Measurements from ENCODE around the gene MEPE.

Gene MEPE

DNA sequence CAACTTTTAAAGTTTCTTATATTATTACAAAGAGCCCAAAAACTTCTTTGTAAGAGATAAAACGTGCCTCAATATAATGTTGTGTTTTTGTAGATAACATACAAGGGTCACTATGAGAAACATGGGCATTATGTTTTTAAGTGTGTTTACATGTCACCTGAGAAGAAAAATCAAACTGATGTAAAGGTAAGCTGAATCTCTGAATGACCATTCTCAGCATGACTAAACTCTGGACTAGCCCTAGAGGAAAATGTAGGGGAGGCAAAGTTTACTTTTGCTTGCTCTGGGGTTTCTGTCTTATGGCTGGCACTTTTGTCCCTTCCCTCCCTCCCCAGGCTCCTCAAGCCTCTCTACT lies 6.8 kb downstream of the MEPE start:
- no peak overlapping the region for H3K4me3 ChIP-seq (ENCODE audit: low read depth, low read length)
- TF ChIP-seq, protein P1, sequence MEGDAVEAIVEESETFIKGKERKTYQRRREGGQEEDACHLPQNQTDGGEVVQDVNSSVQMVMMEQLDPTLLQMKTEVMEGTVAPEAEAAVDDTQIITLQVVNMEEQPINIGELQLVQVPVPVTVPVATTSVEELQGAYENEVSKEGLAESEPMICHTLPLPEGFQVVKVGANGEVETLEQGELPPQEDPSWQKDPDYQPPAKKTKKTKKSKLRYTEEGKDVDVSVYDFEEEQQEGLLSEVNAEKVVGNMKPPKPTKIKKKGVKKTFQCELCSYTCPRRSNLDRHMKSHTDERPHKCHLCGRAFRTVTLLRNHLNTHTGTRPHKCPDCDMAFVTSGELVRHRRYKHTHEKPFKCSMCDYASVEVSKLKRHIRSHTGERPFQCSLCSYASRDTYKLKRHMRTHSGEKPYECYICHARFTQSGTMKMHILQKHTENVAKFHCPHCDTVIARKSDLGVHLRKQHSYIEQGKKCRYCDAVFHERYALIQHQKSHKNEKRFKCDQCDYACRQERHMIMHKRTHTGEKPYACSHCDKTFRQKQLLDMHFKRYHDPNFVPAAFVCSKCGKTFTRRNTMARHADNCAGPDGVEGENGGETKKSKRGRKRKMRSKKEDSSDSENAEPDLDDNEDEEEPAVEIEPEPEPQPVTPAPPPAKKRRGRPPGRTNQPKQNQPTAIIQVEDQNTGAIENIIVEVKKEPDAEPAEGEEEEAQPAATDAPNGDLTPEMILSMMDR (IDR thresholded peaks at IDR 0.05; ENCODE audit: insufficient read depth, low read depth, low read length, missing control alignments): no peak
- no peak for DNase-seq (ENCODE audit: low read depth)

DNA sequence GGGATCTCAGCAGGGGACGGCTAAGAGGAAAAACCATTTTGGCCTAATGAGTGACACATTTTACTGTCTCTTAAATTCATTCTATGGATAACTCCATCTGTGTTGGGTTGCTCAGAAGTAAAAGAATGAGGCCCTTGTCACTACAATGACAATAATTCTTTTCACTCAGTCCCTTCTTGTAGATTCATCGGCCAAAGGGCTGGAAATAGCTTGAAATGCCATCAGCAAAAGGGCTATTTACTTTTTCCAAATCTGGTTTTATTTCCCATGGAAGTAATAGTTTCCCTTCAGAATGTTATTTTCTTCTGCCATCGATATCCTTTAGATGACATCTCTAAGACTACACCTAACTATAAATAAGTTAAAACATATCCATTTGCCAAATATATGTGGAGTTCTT lies 7.4 kb downstream of the MEPE start:
- H3K4me3 ChIP-seq (ENCODE audit: low read depth, low read length): no peak overlapping the region
- DNase-seq (ENCODE audit: low read depth): no peak
- TF ChIP-seq, protein P1 (IDR thresholded peaks at IDR 0.05; ENCODE audit: insufficient read depth, low read depth, low read length, missing control alignments): no peak

DNA sequence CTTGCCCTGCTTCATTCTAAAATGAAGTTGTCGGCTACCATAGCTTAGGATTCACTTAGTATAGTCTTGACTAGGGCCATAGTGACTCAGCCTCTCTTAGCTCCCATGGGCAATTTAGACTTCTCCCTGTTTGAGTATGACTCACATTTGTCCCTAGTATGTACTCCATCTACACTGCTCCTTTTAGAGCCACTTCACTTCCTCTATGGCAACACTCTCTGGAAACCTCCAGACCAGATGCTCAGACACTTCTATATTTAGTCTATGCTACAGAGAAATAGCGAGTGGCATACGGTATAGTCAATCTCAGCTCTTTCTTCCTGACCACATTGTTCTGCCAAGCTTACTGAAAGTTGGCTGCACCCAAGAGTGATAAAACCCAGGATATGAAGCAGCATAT lies 11.2 kb downstream of the MEPE start:
- TF ChIP-seq, protein P1 (IDR thresholded peaks at IDR 0.05; ENCODE audit: insufficient read depth, low read depth, low read length, missing control alignments): no peak
- H3K4me3 ChIP-seq (ENCODE audit: low read depth, low read length): no peak overlapping the region
- no peak for DNase-seq (ENCODE audit: low read depth)

DNA sequence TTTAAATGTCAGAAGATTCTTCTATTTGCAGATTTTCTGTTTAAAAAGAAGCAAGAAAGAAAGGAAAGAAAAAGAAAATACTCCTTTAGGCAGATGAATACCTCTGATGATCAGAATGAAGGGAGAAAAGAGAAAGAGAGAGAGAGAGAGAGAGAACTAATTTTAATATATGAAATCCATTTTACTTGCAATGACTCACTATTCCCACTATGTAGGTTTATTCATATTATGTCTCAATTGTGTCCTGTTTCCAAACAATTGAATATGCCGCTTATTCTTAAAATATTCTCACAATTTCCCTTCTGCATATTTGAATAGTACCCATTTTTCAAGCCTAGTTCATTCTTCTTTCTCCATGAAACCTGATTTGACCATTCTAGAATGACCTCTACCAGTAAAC lies 11.7 kb downstream of the MEPE start:
- no peak for DNase-seq (ENCODE audit: low read depth)
- H3K4me3 ChIP-seq (ENCODE audit: low read depth, low read length): no peak overlapping the region

DNA sequence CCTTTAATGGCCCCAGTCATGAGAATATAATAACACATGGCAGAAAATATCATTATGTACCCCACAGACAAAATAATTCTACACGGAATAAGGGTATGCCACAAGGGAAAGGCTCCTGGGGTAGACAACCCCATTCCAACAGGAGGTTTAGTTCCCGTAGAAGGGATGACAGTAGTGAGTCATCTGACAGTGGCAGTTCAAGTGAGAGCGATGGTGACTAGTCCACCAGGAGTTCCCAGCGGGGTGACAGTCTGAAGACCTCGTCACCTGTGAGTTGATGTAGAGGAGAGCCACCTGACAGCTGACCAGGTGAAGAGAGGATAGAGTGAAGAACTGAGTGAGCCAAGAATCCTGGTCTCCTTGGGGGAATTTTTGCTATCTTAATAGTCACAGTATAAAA lies 13.5 kb downstream of the MEPE start:
- no peak for DNase-seq (ENCODE audit: low read depth)
- no peak overlapping the region for H3K4me3 ChIP-seq (ENCODE audit: low read depth, low read length)
- TF ChIP-seq, protein P1 (IDR thresholded peaks at IDR 0.05; ENCODE audit: insufficient read depth, low read depth, low read length, missing control alignments): no peak

More for the DNA sequence above, 11.7 kb downstream of the MEPE start:
- TF ChIP-seq, protein P1 (IDR thresholded peaks at IDR 0.05; ENCODE audit: insufficient read depth, low read depth, low read length, missing control alignments): no peak

DNA sequence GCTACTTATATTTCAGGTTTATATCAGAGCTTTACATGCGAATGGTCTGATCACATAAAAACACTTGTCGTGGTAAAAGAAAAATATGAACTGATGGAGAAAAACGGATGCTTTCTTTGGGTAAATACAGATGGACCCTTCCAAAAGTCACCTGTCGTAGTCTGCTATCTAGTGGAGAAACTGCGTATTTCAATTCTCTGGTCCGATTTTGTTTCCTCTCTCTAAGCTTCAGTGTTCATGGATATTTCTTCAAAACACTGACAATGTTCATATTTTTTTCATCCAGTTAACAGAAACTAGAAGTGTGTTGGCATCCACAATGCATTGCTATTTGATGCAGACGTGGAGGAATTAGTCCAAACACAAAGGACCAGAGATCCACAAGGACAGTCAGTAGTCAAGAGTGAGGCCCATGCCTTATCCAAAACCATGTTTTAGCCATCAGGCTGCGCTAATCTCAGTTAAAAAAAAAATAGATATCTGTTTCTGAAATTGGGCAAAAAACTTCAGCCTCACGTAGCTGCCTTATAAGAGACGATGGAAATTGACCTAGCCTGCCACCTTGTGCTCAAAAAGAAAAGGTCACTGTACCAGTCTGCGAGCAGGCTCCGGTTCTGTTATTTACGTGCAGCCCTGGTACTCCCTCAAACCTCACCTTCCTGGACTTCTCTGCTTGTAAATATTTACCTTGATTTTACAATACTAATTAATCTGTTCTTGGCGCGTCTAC lies 16.0 kb downstream of the MEPE start:
- no peak overlapping the region for H3K4me3 ChIP-seq (ENCODE audit: low read depth, low read length)
- TF ChIP-seq, protein P1 (IDR thresholded peaks at IDR 0.05; ENCODE audit: insufficient read depth, low read depth, low read length, missing control alignments): peak; percentile 60
- DNase-seq (ENCODE audit: low read depth): peak; percentile 63

DNA sequence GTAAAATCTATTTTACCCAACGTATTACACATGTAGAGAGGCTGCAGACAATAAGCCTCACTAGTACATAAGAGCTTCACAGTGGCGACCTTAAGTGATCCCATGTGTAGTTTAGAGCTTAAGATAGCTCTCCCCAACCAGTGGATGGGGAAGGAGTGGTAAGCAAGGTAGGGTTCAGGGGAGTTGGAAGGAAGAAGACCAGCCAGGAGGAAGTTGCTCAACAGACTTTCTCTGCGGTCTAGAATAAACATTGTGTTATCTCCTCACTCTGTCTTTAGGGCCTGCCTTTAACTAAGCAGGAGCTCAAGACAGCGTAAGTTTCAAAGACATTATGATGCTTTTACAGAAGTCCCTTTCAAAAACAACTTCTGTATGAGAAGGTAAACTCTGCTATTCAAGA lies 16.8 kb downstream of the MEPE start:
- no peak for DNase-seq (ENCODE audit: low read depth)
- TF ChIP-seq, protein P1 (IDR thresholded peaks at IDR 0.05; ENCODE audit: insufficient read depth, low read depth, low read length, missing control alignments): no peak
- H3K4me3 ChIP-seq (ENCODE audit: low read depth, low read length): no peak overlapping the region

All from GM12865 (cell line).